Activated naive CD4-positive, alpha-beta T cell treated with anti-CD3 and anti-CD28 coated beads, Interleukin-2, amount 50 U/mL, for 24 hours (primary cell): ENCODE data around the gene BCAS3.

Experiments used
- H3K27ac Mint-ChIP-seq: one replicate; pipeline ENCODE4 v1.8.0; 2021; ENCODE audit warnings: mild to moderate bottlenecking, mixed read lengths
- H3K27me3 Mint-ChIP-seq: one replicate; pipeline ENCODE4 v1.8.0; 2021; ENCODE audit warnings: mixed read lengths
- H3K36me3 Mint-ChIP-seq: one replicate; pipeline ENCODE4 v1.8.0; 2021; ENCODE audit warnings: mixed read lengths
- H3K4me1 Mint-ChIP-seq: one replicate; pipeline ENCODE4 v1.8.0; 2021; ENCODE audit warnings: mixed read lengths
- H3K4me3 Mint-ChIP-seq: one replicate; pipeline ENCODE4 v1.8.0; 2021; ENCODE audit warnings: mild to moderate bottlenecking, mixed read lengths
- H3K9me3 Mint-ChIP-seq: one replicate; pipeline ENCODE4 v1.8.0; 2021; ENCODE audit warnings: mixed read lengths

The BCAS3 gene

DNA sequence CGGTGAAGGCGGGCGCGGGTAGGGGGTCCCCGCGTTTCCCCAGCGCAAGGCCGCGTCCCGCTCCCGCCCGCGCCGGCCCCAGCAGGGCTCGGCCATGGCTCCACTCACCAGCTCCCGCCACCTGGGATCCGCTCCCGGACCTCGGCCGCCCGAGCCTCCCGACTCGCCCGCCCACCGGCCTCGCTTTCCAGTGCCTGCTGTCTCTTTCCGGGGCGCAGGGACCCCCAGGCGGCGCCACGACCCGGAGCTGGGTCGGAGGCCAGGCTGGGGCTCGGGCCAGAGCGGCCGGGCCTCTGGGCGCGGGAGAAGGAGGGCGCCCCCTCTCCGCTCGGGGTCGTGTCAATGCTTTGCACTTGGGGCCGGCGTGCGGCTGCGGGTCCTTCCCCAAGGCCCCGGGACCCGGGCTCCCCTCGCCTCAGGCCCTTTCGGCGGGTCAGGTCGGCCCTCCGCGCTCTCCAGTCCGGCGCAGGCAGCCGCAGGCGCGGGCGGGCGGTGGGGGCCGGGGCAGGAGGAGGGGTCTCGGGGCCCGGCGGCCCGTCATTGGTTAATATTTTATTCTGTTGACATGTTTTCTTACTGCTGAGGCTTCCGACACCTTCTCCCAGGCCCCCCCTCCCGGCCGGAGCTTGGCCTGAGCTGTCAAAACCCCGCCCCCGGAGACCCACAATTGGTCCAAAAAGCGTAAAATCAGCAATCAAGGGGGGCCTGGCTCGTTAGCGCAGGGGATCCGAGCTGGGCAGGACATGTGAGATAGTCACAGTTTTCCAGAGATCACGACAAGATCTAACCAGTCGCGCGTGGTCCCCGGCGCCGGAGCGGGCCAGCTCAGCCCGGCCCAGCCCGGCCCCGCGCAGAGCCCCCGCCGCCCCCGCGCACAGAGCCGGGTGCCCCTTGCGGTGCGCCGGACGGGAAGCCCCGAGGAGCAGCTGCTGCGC, 721.7 kb downstream of the BCAS3 start, which contains the start of gene TBX2:
Gene TBX2, plus strand, starts transcription at position 713 of the 935 bp plus-strand sequence. CDS start 334 bp downstream, outside the sequence.
- Mint-ChIP-seq H3K27ac (peak within 1 kb of the TSS; percentile 87), H3K9me3 (no peaks in the 10 kb centered on the region), H3K27me3 (peaks cover 46% of the 10 kb centered on the region), H3K4me3 (peak within 1 kb of the TSS; percentile 84), H3K36me3 (peaks cover 6% of the 10 kb centered on the region), H3K4me1 (peaks cover 41% of the 10 kb centered on the region)

DNA sequence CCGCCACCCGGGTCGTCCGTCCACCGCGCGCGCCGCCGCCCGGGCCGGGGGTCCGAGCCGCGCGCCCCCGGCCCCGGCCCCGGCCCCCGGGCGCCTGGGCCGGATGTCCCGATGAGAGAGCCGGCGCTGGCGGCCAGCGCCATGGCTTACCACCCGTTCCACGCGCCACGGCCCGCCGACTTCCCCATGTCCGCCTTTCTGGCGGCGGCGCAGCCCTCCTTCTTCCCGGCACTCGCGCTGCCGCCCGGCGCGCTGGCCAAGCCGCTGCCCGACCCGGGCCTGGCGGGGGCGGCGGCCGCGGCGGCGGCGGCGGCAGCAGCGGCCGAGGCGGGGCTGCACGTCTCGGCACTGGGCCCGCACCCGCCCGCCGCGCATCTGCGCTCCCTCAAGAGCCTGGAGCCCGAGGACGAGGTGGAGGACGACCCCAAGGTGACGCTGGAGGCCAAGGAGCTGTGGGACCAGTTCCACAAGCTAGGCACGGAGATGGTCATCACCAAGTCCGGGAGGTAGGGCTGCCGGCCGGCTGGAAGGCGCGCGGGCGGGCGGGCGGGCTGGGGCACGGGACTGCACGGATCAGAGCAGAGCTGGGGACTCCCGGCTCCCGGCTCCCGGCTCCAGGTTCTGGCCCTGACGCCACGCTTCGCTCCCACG, 722.5 kb downstream of the BCAS3 start:
- peaks cover 41% of the 10 kb centered on the region for H3K4me1 Mint-ChIP-seq
- peak overlapping the region; percentile 73 for H3K4me3 Mint-ChIP-seq
- peaks cover 6% of the 10 kb centered on the region for H3K36me3 Mint-ChIP-seq
- H3K27ac Mint-ChIP-seq = no peak overlapping the region
- H3K27me3 Mint-ChIP-seq = peaks cover 46% of the 10 kb centered on the region
- H3K9me3 Mint-ChIP-seq = no peaks in the 10 kb centered on the region

DNA sequence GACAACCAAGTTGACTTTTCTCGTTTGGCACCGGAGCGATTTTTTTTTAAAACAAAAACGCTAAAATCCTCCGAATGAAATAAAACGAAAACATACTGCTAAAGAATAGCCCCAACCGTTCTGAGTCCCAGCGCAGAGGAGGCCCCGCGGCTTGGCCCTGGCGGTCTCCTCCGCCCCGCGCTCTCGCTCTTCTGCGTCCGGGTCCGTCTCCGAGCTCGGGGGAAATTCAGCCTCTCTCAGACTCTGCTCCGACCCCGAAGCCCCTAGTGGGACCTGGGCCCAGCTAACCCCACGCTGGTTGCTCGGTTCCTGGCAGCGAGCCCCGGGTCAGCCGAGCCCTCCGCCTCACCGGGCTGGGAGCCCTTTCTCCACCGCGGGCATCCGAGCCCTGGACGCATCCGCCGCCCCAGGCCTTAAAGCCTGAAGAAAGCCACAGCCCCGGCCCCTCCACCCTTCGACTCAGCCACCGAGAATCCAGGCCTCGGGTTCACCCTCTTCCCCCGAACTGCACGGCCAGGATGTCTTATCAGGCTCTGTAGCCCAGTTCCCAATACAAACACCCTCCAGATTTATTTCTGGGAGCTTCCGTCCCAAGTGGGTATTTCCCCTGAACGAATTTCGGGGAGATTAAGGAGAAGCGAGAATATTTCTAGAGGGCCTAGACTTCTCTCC, 723.2 kb downstream of the BCAS3 start:
- Mint-ChIP-seq H3K4me3 (peak overlapping the region; percentile 73), H3K27me3 (peaks cover 41% of the 10 kb centered on the region), H3K4me1 (peaks cover 41% of the 10 kb centered on the region), H3K36me3 (peaks cover 6% of the 10 kb centered on the region), H3K9me3 (no peaks in the 10 kb centered on the region), H3K27ac (no peak overlapping the region)

DNA sequence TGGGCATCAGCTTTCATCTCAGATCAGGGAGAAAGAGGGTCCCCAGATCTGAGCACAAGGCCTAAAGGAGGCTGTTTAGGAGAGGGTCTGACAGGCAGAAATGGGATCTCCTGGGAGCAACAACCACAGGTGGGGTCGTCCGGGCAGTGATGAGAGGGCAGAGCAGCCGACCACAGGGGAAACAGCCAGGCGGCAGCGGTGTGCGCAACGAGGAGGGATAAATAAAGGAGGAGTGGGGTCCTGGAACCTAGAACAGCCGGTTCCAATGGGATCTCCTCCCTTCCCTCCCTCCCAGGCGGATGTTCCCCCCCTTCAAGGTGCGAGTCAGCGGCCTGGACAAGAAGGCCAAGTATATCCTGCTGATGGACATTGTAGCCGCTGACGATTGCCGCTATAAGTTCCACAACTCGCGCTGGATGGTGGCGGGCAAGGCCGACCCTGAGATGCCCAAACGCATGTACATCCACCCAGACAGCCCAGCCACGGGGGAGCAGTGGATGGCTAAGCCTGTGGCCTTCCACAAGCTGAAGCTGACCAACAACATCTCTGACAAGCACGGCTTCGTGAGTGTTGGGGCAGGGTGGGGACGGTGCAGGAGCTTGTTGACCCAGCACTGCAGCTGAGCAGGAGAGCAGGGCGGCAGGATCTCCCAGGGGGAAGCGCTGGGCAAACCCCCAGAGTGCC, 723.9 kb downstream of the BCAS3 start:
- peak overlapping the region; percentile 70 for H3K4me3 Mint-ChIP-seq
- peaks cover 6% of the 10 kb centered on the region for H3K36me3 Mint-ChIP-seq
- H3K4me1 Mint-ChIP-seq = peaks cover 41% of the 10 kb centered on the region
- H3K9me3 Mint-ChIP-seq = no peaks in the 10 kb centered on the region
- peaks cover 47% of the 10 kb centered on the region for H3K27me3 Mint-ChIP-seq
- H3K27ac Mint-ChIP-seq = no peak overlapping the region

GRCh38 chr17:61402073-61402541, 724.5 kb downstream of the BCAS3 start:
- H3K27ac Mint-ChIP-seq = no peak overlapping the region
- H3K4me3 Mint-ChIP-seq = peak overlapping the region; percentile 77
- H3K4me1 Mint-ChIP-seq = peaks cover 41% of the 10 kb centered on the region
- peaks cover 6% of the 10 kb centered on the region for H3K36me3 Mint-ChIP-seq
- H3K27me3 Mint-ChIP-seq = peaks cover 48% of the 10 kb centered on the region
- no peaks in the 10 kb centered on the region for H3K9me3 Mint-ChIP-seq

GRCh38 chr17:61402978-61403800, 725.5 kb downstream of the BCAS3 start:
- peak overlapping the region; percentile 77 for H3K4me3 Mint-ChIP-seq
- H3K9me3 Mint-ChIP-seq = no peaks in the 10 kb centered on the region
- H3K4me1 Mint-ChIP-seq = peaks cover 36% of the 10 kb centered on the region
- H3K27ac Mint-ChIP-seq = peak overlapping the region; percentile 12
- H3K27me3 Mint-ChIP-seq = peaks cover 54% of the 10 kb centered on the region
- peaks cover 6% of the 10 kb centered on the region for H3K36me3 Mint-ChIP-seq

- peak overlapping the region; percentile 77 for H3K4me3 Mint-ChIP-seq
- peaks cover 55% of the 10 kb centered on the region for H3K27me3 Mint-ChIP-seq
- no peaks in the 10 kb centered on the region for H3K9me3 Mint-ChIP-seq
- peaks cover 3% of the 10 kb centered on the region for H3K36me3 Mint-ChIP-seq
- no peak overlapping the region for H3K27ac Mint-ChIP-seq
- peaks cover 35% of the 10 kb centered on the region for H3K4me1 Mint-ChIP-seq
These were observed 726.4 kb downstream of the BCAS3 start for GRCh38 chr17:61403801-61404662.

GRCh38 chr17:61404663-61404912, 726.9 kb downstream of the BCAS3 start:
- Mint-ChIP-seq H3K27ac (no peak overlapping the region), H3K27me3 (peaks cover 54% of the 10 kb centered on the region), H3K9me3 (no peaks in the 10 kb centered on the region), H3K4me1 (peaks cover 35% of the 10 kb centered on the region), H3K4me3 (no peak overlapping the region), H3K36me3 (peaks cover 3% of the 10 kb centered on the region)

- Mint-ChIP-seq H3K27ac (no peak overlapping the region), H3K27me3 (peaks cover 57% of the 10 kb centered on the region), H3K36me3 (peaks cover 3% of the 10 kb centered on the region), H3K9me3 (no peaks in the 10 kb centered on the region), H3K4me1 (peaks cover 39% of the 10 kb centered on the region), H3K4me3 (no peak overlapping the region)
These were observed 727.4 kb downstream of the BCAS3 start for GRCh38 chr17:61404913-61405685.

GRCh38 chr17:61405686-61406536, 728.3 kb downstream of the BCAS3 start:
- no peaks in the 10 kb centered on the region for H3K9me3 Mint-ChIP-seq
- peaks cover 41% of the 10 kb centered on the region for H3K4me1 Mint-ChIP-seq
- H3K27me3 Mint-ChIP-seq = peaks cover 59% of the 10 kb centered on the region
- peaks cover 3% of the 10 kb centered on the region for H3K36me3 Mint-ChIP-seq
- no peak overlapping the region for H3K27ac Mint-ChIP-seq
- H3K4me3 Mint-ChIP-seq = no peak overlapping the region

DNA sequence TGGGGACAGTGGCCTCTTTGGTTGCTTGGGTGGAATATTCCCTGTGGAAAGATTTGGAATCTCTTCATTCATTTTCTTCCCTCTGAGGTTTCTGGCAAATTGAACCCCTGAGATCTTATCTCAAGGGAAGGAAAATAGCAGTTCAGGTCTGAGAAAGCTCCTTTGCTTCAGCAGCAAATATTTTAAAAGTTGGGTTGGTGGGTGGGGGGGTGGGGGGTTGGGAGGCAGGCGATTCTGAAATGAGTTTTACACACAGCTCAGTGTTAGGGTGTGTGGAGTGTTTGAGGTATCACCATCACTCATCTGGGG, 728.8 kb downstream of the BCAS3 start:
- Mint-ChIP-seq H3K27ac (no peak overlapping the region), H3K27me3 (peaks cover 54% of the 10 kb centered on the region), H3K4me3 (no peak overlapping the region), H3K4me1 (peaks cover 36% of the 10 kb centered on the region), H3K9me3 (no peaks in the 10 kb centered on the region), H3K36me3 (peaks cover 3% of the 10 kb centered on the region)

- H3K9me3 Mint-ChIP-seq = no peaks in the 10 kb centered on the region
- peaks cover 3% of the 10 kb centered on the region for H3K36me3 Mint-ChIP-seq
- no peak overlapping the region for H3K27ac Mint-ChIP-seq
- H3K4me3 Mint-ChIP-seq = no peak overlapping the region
- peaks cover 35% of the 10 kb centered on the region for H3K4me1 Mint-ChIP-seq
- H3K27me3 Mint-ChIP-seq = peaks cover 51% of the 10 kb centered on the region
These were observed 729.6 kb downstream of the BCAS3 start for GRCh38 chr17:61406971-61407911.
